Kidney (tissue), 14 donors: ENCODE measurements around the gene E2F4. TPM values are rescaled to one million over a fixed set of nuclear protein-coding genes. Genes with fewer than 3 reads are reported as not detected.

ENCODE experiments used
- DNase-seq, 5 donors: peaks; one replicate each; pipeline ENCODE4 v3.0.0-alpha.2; 2013 to 2020
- FAIRE-seq: peaks from 2 replicates; lab custom pipeline; 2012; peaks lifted over from hg19 to GRCh38; lab: Jason Lieb, UNC
- H3K27ac ChIP-seq, 2 donors: one replicate each; pipeline ENCODE4 v1.7.0; 2013; ENCODE audit warnings: low read depth in 2 of 2, low read length in 2 of 2, inconsistent platforms in 1 of 2
- H3K27me3 ChIP-seq: one replicate; pipeline ENCODE4 v1.7.1; 2013; ENCODE audit warnings: low read length, inconsistent platforms; ENCODE audit not compliant: control insufficient read depth, insufficient read depth
- H3K36me3 ChIP-seq, 3 donors: one replicate each; pipeline versions ENCODE4 v1.7.0 to v1.7.1; 2013; ENCODE audit warnings: low read length in 3 of 3, control low read depth in 1 of 3, inconsistent platforms in 1 of 3; ENCODE audit not compliant: insufficient read depth in 3 of 3, control insufficient read depth in 2 of 3
- H3K4me1 ChIP-seq, 3 donors: one replicate each; pipeline versions ENCODE4 v1.7.0 to v1.7.1; 2013; ENCODE audit warnings: low read length in 3 of 3, inconsistent platforms in 1 of 3, low read depth in 1 of 3; ENCODE audit not compliant: control insufficient read depth in 2 of 3, insufficient read depth in 2 of 3
- H3K4me3 ChIP-seq, 3 donors: one replicate each; pipeline versions ENCODE4 v1.7.0 to v1.8.1; 2013; ENCODE audit warnings: low read length in 3 of 3, control low read depth in 1 of 3, inconsistent platforms in 1 of 3
- H3K9ac ChIP-seq, 3 donors: one replicate each; pipeline versions ENCODE4 v1.7.0 to v1.7.1; 2013; ENCODE audit warnings: low read length in 3 of 3, control low read depth in 1 of 3, inconsistent platforms in 1 of 3
- H3K9me3 ChIP-seq, 3 donors: one replicate each; pipeline versions ENCODE4 v1.7.0 to v1.7.1; 2013; ENCODE audit warnings: low read length in 3 of 3, control low read depth in 1 of 3, inconsistent platforms in 1 of 3; ENCODE audit not compliant: control insufficient read depth in 2 of 3, insufficient read depth in 1 of 3
- CTCF ChIP-seq: IDR thresholded peaks from 3 replicates; pipeline ENCODE4 v1.5.1; 2012; ENCODE audit warnings: mild to moderate bottlenecking, moderate library complexity, borderline replicate concordance; ENCODE audit not compliant: insufficient read depth; ENCODE audit errors: extremely low read depth
- intact Hi-C: fragments of 100-400 bp; cut with DNase I; formaldehyde crosslinking; loops from one replicate; pipeline ENCODE4 v1.11.1; 2022
- polyA plus RNA-seq: library from polyadenylated mRNA; stranded (reverse); fragments of 350-450 nt; fragmentation: Illumina TruSeq; extraction: RNeasy Lipid Tissue Mini Kit (QIAGEN cat#74804); gene quantifications from one replicate; pipeline ENCODE4 v1.2.3, GENCODE V29; 2014; ENCODE audit warnings: low read depth, low replicate concordance; ENCODE audit not compliant: insufficient read depth
- total RNA-seq: library from RNA; stranded (reverse); fragmentation: NEBNext Ultra II Directional; extraction: Animal tissue kit (Norgen Biotek cat#: 25700); gene quantifications from one replicate; pipeline ENCODE4 v1.2.1, GENCODE V29; 2021
- donor health status: control.
- donor health status: control.
- donor health status: control.
- donor health status: control.
- donor health status: control.
- donor health status: DM: yes; HTN: yes; CAD: no.
- donor health status: Normal renal cell carcinoma (clear cell type).

Gene E2F4
- total and polyA plus RNA-seq, 2 donors from 2014 or later = 39.1 to 54.4 TPM

- no peaks in the 10 kb centered on the region for H3K36me3 ChIP-seq
- H3K4me3 ChIP-seq = no peak overlapping the region
- FAIRE-seq (no peak), DNase-seq (no peak)
- no peaks in the 10 kb centered on the region for H3K27me3 ChIP-seq
- H3K9ac ChIP-seq = no peak overlapping the region
- H3K4me1 ChIP-seq = peaks cover 0 to 6% (median 0%) of the 10 kb centered on the region in 3 donors
- H3K27ac ChIP-seq = no peak overlapping the region
- no peaks in the 10 kb centered on the region for H3K9me3 ChIP-seq
- intact Hi-C loops = no loop called here
- no peak for TF ChIP-seq CTCF
Measured at GRCh38 chr16:67212766-67213165, 20.8 kb downstream of the E2F4 start.

GRCh38 chr16:67213197-67214019 is 21.5 kb downstream of the E2F4 start:
- Histone ChIP-seq H3K4me3 (no peak overlapping the region), H3K36me3 (no peaks in the 10 kb centered on the region), H3K4me1 (peaks cover 0 to 6% (median 0%) of the 10 kb centered on the region in 3 donors), H3K9ac (no peak overlapping the region), H3K9me3 (no peaks in the 10 kb centered on the region), H3K27ac (no peak overlapping the region), H3K27me3 (no peaks in the 10 kb centered on the region)
- intact Hi-C loops = no loop called here
- no peak for FAIRE-seq
- DNase-seq = no peak
- TF ChIP-seq CTCF = no peak

GRCh38 chr16:67215706-67216105 is 23.8 kb downstream of the E2F4 start:
- H3K36me3 ChIP-seq = no peaks in the 10 kb centered on the region
- H3K9me3 ChIP-seq = no peaks in the 10 kb centered on the region
- TF ChIP-seq CTCF = no peak
- intact Hi-C loops = no loop called here
- H3K4me1 ChIP-seq = peaks cover 0 to 4% (median 0%) of the 10 kb centered on the region in 3 donors
- H3K9ac ChIP-seq = no peak overlapping the region
- H3K27ac ChIP-seq = no peak overlapping the region
- peak in 1 of 5 donors; percentile 53 for DNase-seq
- no peak overlapping the region for H3K4me3 ChIP-seq
- FAIRE-seq = no peak
- no peaks in the 10 kb centered on the region for H3K27me3 ChIP-seq
